H9 (cell line): ENCODE measurements around the gene FAM193B. TPM values are rescaled to one million over a fixed set of nuclear protein-coding genes. Genes with fewer than 3 reads are reported as not detected.
A peak's percentile ranks its signal among the peaks of the same experiment; 100 is the strongest.

ENCODE experiments used
- DNase-seq: peaks from one replicate; pipeline ENCODE4 v3.0.0-alpha.2; 2017
- H2AFZ ChIP-seq: one replicate; pipeline ENCODE4 v1.6.1; 2013; ENCODE audit warnings: mild to moderate bottlenecking, low read length, control low read depth, moderate library complexity
- H2AK5ac ChIP-seq: 2 replicates; pipeline ENCODE4 v1.6.1; 2013; ENCODE audit warnings: low read length, control low read depth, mixed read lengths; ENCODE audit not compliant: insufficient read length
- H2BK120ac ChIP-seq: one replicate; pipeline ENCODE4 v1.6.1; 2013; ENCODE audit warnings: low read depth, mild to moderate bottlenecking, low read length, control low read depth, inconsistent platforms; ENCODE audit not compliant: poor library complexity, severe bottlenecking
- H2BK12ac ChIP-seq: 2 replicates; pipeline ENCODE4 v1.6.1; 2013; ENCODE audit warnings: low read length, control low read depth, mixed read lengths, low read depth; ENCODE audit not compliant: insufficient read length
- H2BK15ac ChIP-seq: 2 replicates; pipeline ENCODE4 v1.6.1; 2013; ENCODE audit warnings: low read depth, low read length, control low read depth
- H2BK20ac ChIP-seq: one replicate; pipeline ENCODE4 v1.6.1; 2013; ENCODE audit warnings: low read depth, mild to moderate bottlenecking, low read length, control low read depth, inconsistent platforms; ENCODE audit not compliant: poor library complexity, severe bottlenecking
- H2BK5ac ChIP-seq: 2 replicates; pipeline ENCODE4 v1.6.1; 2013; ENCODE audit warnings: low read length, control low read depth, mixed read lengths; ENCODE audit not compliant: insufficient read length
- H3K14ac ChIP-seq: 2 replicates; pipeline ENCODE4 v1.6.1; 2013; ENCODE audit warnings: low read length, control low read depth; ENCODE audit not compliant: insufficient read depth
- H3K18ac ChIP-seq: 2 replicates; pipeline ENCODE4 v1.6.1; 2013; ENCODE audit warnings: low read depth, mild to moderate bottlenecking, mixed read lengths, low read length, control low read depth; ENCODE audit not compliant: insufficient read length
- H3K23ac ChIP-seq: 2 replicates; pipeline ENCODE4 v1.6.1; 2013; ENCODE audit warnings: low read length, control low read depth, mixed read lengths, low read depth; ENCODE audit not compliant: insufficient read length
- H3K23me2 ChIP-seq: 2 replicates; pipeline ENCODE4 v1.6.1; 2013; ENCODE audit warnings: low read depth, mild to moderate bottlenecking, mixed read lengths, low read length, control low read depth; ENCODE audit not compliant: insufficient read length, poor library complexity, severe bottlenecking
- H3K27ac ChIP-seq: 2 replicates; pipeline ENCODE4 v1.5.1; 2013; ENCODE audit warnings: low read length, control low read depth, mixed read lengths, low read depth; ENCODE audit not compliant: insufficient read length
- H3K27me3 ChIP-seq: 2 replicates; pipeline ENCODE4 v1.6.1; 2013; ENCODE audit warnings: low read length, control low read depth, inconsistent platforms; ENCODE audit not compliant: insufficient read depth
- H3K4ac ChIP-seq: 2 replicates; pipeline ENCODE4 v1.6.1; 2013; ENCODE audit warnings: low read depth, mild to moderate bottlenecking, control low read depth, inconsistent platforms, low read length, moderate library complexity
- H3K4me1 ChIP-seq: 2 replicates; pipeline ENCODE4 v1.6.1; 2013; ENCODE audit warnings: low read length, control low read depth, inconsistent platforms; ENCODE audit not compliant: insufficient read depth
- H3K4me2 ChIP-seq: 2 replicates; pipeline ENCODE4 v1.6.1; 2013; ENCODE audit warnings: low read length, control low read depth, mixed read lengths; ENCODE audit not compliant: insufficient read length, insufficient read depth
- H3K56ac ChIP-seq: 2 replicates; pipeline ENCODE4 v1.6.1; 2013; ENCODE audit warnings: low read depth, mild to moderate bottlenecking, mixed read lengths, low read length, control low read depth; ENCODE audit not compliant: insufficient read length
- H3K79me1 ChIP-seq: 2 replicates; pipeline ENCODE4 v1.6.1; 2013; ENCODE audit warnings: low read depth, mild to moderate bottlenecking, moderate library complexity, low read length, control low read depth, inconsistent platforms; ENCODE audit not compliant: insufficient read depth, poor library complexity, severe bottlenecking
- H3K79me2 ChIP-seq: 2 replicates; pipeline ENCODE4 v1.6.1; 2013; ENCODE audit warnings: low read length, control low read depth, inconsistent platforms; ENCODE audit not compliant: insufficient read depth
- H3K9ac ChIP-seq: 2 replicates; pipeline ENCODE4 v1.6.1; 2013; ENCODE audit warnings: low read length, control low read depth, mixed read lengths; ENCODE audit not compliant: insufficient read length; ENCODE audit errors: extremely low read depth
- H3K9me3 ChIP-seq: one replicate; pipeline ENCODE4 v1.6.1; 2013; ENCODE audit warnings: low read depth, low read length, inconsistent platforms; ENCODE audit not compliant: control insufficient read depth
- H3T11ph ChIP-seq: one replicate; pipeline ENCODE4 v1.6.1; 2013; ENCODE audit warnings: mild to moderate bottlenecking, low read length, control low read depth, inconsistent platforms
- H4K20me1 ChIP-seq: one replicate; pipeline ENCODE4 v1.6.1; 2013; ENCODE audit not compliant: control insufficient read depth, insufficient read length, insufficient read depth
- H4K5ac ChIP-seq: 2 replicates; pipeline ENCODE4 v1.6.1; 2013; ENCODE audit warnings: low read depth, mild to moderate bottlenecking, mixed read lengths, low read length, control low read depth; ENCODE audit not compliant: insufficient read length
- H4K8ac ChIP-seq: replicated peaks from 2 replicates; pipeline ENCODE4 v1.6.1; 2013; ENCODE audit warnings: low read length, control low read depth, mixed read lengths, low read depth; ENCODE audit not compliant: insufficient read length
- H4K91ac ChIP-seq: 2 replicates; pipeline ENCODE4 v1.6.1; 2013; ENCODE audit warnings: low read depth, mild to moderate bottlenecking, moderate library complexity, mixed read lengths, low read length, control low read depth; ENCODE audit not compliant: insufficient read length
- H3K27ac Mint-ChIP-seq, 3 experiments: 2 replicates in 2 of 3; 3 replicates in 1 of 3; pipeline ENCODE4 v1.8.0; 2020 to 2021; ENCODE audit warnings: mixed read lengths in 3 of 3, mild to moderate bottlenecking in 1 of 3, moderate library complexity in 1 of 3
- H3K27me3 Mint-ChIP-seq: 2 replicates; pipeline ENCODE4 v1.8.0; 2021; ENCODE audit warnings: low read depth, mild to moderate bottlenecking, moderate library complexity, mixed read lengths
- H3K36me3 Mint-ChIP-seq, 3 experiments: 2 replicates in 2 of 3; 3 replicates in 1 of 3; pipeline ENCODE4 v1.8.0; 2020 to 2021; ENCODE audit warnings: low read depth in 3 of 3, mixed read lengths in 3 of 3; ENCODE audit not compliant: insufficient read depth in 1 of 3
- H3K4me1 Mint-ChIP-seq, 2 experiments: 2 replicates each; pipeline ENCODE4 v1.8.0; 2020; ENCODE audit warnings: mixed read lengths in 2 of 2
- H3K4me3 Mint-ChIP-seq, 2 experiments: 2 replicates in 1 of 2; 3 replicates in 1 of 2; pipeline ENCODE4 v1.8.0; 2020 to 2021; ENCODE audit warnings: mild to moderate bottlenecking in 2 of 2, mixed read lengths in 2 of 2, moderate library complexity in 1 of 2
- H3K9me3 Mint-ChIP-seq, 2 experiments: 2 replicates in 1 of 2; 3 replicates in 1 of 2; pipeline ENCODE4 v1.8.0; 2020; ENCODE audit warnings: mild to moderate bottlenecking in 2 of 2, mixed read lengths in 2 of 2, moderate library complexity in 1 of 2
- CTCF ChIP-seq: fragments of 200-600 bp; sonication (generic); conservative IDR thresholded peaks from 3 replicates; pipeline ENCODE4 v1.8.0; 2021; ENCODE audit warnings: antibody characterized with exemption, mild to moderate bottlenecking
- WGBS: extraction: QIAGEN DNeasy Blood & Tissue Kit; methylation state at CpG from one replicate; pipeline ENCODE4 v1.1.7; 2013; ENCODE audit warnings: missing lambda C conversion rate, low lambda C conversion rate, mixed read lengths; ENCODE audit not compliant: insufficient read length; ENCODE audit errors: extremely low coverage; 5-methylcytosine and 5-hydroxymethylcytosine counted together
- total RNA-seq: library from RNA; stranded (reverse); gene quantifications from 2 replicates; pipeline ENCODE4 v1.2.1, GENCODE V29; 2021

The FAM193B gene
- total RNA-seq, 1 experiment from 2014 or later: 71.5 TPM

- Histone ChIP-seq H3K18ac (no peak overlapping the region), H3K23ac (no peak overlapping the region), H2BK120ac (no peak overlapping the region), H2AFZ (no peak overlapping the region), H3K9me3 (no peaks in the 10 kb centered on the region), H3K79me1 (no peaks in the 10 kb centered on the region), H4K91ac (no peak overlapping the region), H2BK15ac (no peak overlapping the region), H2BK5ac (no peak overlapping the region), H2BK20ac (no peak overlapping the region), H3K79me2 (no peaks in the 10 kb centered on the region), H3K27ac (no peak overlapping the region), H3K23me2 (no peaks in the 10 kb centered on the region), H3K9ac (no peak overlapping the region), H2BK12ac (no peak overlapping the region), H3K4me1 (no peaks in the 10 kb centered on the region; the same call in 1 of the 2 replicates), H4K5ac (no peak overlapping the region), H2AK5ac (no peak overlapping the region), H3K27me3 (no peaks in the 10 kb centered on the region), H3T11ph (no peak overlapping the region), H3K56ac (no peak overlapping the region), H4K20me1 (no peaks in the 10 kb centered on the region), H3K4ac (no peak overlapping the region), H4K8ac (no peak overlapping the region), H3K14ac (no peak overlapping the region), H3K4me2 (no peak overlapping the region)
- Mint-ChIP-seq H3K4me1 (peaks cover 8 to 25% of the 10 kb centered on the region in 2 experiments), H3K27me3 (no peaks in the 10 kb centered on the region; the same call in none of the 2 replicates), H3K36me3 (peaks cover 49 to 87% (median 80%) of the 10 kb centered on the region in 3 experiments), H3K27ac (0 out of 7 replicates have a peak overlapping the region, but pooled peaks of 1 of the 3 experiments have one; percentile 28), H3K4me3 (no peak overlapping the region), H3K9me3 (no peaks in the 10 kb centered on the region; a peak in 1 of 5 replicates)
- WGBS: no CpG with 5 or more reads among the region's 26 CpGs
- peak; percentile 69 for DNase-seq
- TF ChIP-seq CTCF: peak; percentile 30; the same call in 2 of the 3 replicates
These were observed 65.1 kb downstream of the FAM193B start for GRCh38 chr5:177489119-177489716.
